GM18508 (cell line): ENCODE data around the gene ADAM8.
"Not testable (repeated sequence)": the region's sequence is repeated elsewhere in the genome, so short reads cannot be mapped to it uniquely, and the experiment has no call there.

Experiments used
- ATAC-seq: cut with Tn5 transposase; IDR thresholded peaks from one replicate; pipeline ENCODE4 v1.9.1; 2021; ENCODE audit warnings: moderate number of reproducible peaks; ENCODE audit not compliant: insufficient read depth, unreplicated experiment

ADAM8 gene

GRCh38 chr10:133270773-133271297 is 5.8 kb downstream of the ADAM8 start:
- no peak for ATAC-seq

DNA sequence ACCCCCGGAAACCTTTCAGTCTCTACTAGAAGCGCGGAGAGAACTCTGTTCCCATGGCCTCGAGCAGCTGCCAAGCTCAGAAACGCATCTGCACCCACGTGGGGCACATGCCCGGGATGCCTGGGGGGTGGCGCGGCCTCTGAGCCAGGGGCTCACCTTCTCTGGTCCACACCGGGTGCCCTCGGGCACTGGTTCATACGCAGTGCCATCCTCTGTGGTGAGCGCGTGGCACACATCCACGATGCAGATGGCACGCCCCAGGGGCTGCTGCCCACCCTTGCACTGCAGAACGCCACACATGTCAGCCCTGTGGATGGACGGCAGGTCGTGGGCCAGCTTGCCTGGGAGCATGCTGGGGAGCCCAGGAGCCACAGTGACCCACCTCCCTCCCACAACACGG is 6.5 kb downstream of the ADAM8 start:
- no peak for ATAC-seq

GRCh38 chr10:133269367-133269766 is 7.3 kb downstream of the ADAM8 start:
- no peak for ATAC-seq

GRCh38 chr10:133268532-133268931 is 8.1 kb downstream of the ADAM8 start:
- no peak for ATAC-seq

- no peak for ATAC-seq
Measured at GRCh38 chr10:133267829-133268228, 8.8 kb downstream of the ADAM8 start.

DNA sequence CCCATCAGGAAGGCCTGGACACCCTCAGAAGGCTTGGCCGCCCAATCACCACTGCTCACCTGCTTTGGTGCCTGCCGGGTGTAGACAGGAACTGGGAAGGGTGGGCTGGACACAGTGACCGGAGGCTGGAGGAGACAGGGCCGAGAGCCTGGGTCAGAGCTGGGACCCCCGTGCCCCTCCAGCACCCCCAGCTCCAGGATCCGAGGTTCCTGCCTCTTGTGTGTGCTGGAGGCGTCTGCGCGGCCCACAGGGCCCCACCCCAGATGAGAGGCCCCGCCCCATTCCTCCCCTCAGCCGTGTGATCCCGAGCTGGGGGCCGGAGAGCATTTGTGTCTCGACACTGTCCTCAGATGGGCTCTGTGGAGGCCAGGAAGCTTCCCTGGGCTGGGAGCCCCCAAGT is 9.4 kb downstream of the ADAM8 start:
- ATAC-seq = no peak

- no peak for ATAC-seq
Measured at GRCh38 chr10:133266056-133266795, 10.4 kb downstream of the ADAM8 start.

GRCh38 chr10:133265052-133265451 is 11.6 kb downstream of the ADAM8 start:
- not testable (repeated sequence) for ATAC-seq

- ATAC-seq = no peak
Measured at GRCh38 chr10:133264461-133264860, 12.2 kb downstream of the ADAM8 start.

DNA sequence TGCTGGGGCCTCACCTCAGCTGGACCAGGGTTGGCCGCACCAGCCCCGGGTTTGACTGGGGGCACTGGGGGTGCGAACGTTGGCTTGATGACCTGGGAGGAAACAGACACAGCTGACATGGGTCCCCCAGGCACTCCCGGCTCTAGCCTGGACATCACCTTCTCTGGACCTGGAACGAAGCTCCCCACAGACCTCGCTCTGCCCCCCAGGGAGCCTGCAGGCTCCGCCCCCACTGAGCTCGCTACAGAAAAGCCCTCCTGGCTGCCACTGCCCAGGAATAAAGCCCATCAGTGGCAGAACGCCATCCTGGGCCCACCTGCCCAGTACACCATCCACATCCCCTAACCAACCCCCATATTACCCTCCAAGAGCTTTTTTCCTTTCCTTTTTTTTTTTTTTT is 13.0 kb downstream of the ADAM8 start:
- ATAC-seq = no peak

GRCh38 chr10:133262696-133263095 is 14.0 kb downstream of the ADAM8 start:
- no peak for ATAC-seq

GRCh38 chr10:133261726-133262325 is 14.8 kb downstream of the ADAM8 start:
- no peak for ATAC-seq

DNA sequence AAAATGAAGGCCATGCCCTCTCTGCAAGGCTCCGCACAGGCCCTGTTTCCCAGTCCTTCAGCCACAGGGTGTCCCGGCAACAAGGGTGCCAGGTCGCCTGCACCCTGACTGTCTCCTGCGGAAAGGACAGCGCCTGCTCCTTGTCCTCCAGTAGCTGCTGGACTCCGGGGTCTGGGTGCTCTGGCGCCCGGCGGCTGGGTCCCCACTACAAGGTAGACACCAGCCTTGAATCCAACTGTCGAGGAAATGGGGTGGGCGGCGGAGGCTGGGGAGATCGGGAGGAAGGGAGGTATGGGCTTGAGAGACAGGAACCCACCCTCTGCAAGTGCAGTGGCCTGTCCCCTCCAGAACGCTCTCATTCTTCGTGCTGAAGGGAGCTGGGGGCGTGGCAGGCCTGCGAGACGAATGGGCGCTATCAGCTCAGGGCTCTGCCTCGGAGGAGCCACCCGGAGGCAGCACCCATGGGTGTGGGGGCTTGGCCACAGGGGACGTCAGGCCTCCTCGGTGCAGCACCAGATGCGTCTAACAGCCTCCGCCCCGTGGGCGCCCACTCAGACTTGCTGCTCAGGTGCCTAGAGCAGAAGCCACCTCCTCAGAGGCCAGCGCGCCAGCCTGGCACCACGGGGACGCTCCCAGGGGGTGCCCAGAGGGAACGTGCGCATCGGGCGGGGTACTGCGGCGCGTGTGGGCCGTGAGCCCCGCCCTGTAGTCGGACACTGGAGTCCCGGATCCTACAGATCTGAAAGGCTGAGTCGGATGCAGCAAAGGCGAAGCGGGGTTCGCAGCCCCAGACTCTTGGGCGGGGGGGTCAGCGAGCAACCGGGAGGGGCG is 15.6 kb downstream of the ADAM8 start:
- no peak for ATAC-seq

DNA sequence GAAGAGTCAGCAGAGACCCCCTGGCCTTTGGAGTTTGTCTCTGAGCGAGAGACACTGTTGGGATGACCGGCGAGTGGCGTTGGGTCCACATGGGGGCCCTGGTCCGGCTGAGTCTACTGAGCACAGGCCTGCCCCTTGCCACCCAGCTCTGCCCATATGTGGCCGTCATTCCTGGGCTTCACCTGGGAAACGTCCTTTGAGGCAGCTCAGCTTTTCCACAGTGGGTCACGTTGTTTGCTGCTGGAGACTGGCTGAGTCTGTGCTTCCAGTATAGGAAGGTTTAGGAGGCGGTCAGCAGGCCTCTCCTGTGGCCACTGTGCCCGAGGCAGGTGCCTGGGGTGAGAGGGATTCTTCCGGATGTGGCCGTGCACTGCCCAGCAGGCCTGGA is 17.1 kb downstream of the ADAM8 start:
- ATAC-seq = no peak

GRCh38 chr10:133258818-133259601 is 17.7 kb downstream of the ADAM8 start:
- ATAC-seq = no peak

DNA sequence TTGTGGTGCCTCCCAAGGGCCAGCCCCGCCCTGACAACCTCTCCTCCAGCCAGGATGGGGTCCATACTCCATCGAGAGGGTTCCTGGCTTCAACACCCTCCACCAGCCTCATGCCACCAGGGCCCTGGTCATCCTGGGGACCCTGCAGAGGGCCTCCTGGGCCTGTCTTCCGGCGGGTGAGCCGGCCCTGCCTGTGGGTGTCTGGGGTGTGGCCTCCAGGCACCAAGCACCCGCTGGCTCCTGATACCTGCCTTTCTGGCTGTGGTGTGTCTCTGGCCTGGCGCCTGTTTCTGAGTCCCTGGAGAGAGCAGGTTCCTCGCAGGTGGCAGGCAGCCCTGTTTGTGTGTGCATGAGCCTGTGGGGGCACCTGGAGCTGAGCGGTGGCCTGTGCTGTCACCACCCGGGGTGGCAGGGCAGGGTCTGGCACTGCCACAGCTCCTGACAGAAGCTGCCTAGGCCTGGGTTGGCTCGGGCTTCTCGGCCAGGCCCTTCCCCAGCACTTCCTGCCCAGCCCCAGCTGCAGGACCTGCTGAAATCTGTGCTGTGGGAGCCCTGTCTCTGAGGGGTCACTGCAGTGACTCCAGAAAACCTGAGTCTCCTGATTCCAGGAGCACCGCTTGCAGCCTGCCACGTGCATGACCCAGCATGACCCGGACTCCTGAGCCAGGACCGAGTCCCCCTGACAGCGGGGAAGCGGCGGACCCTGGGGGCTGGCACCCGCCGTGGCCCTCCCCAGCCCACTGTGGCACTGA is 18.4 kb downstream of the ADAM8 start:
- no peak for ATAC-seq

GRCh38 chr10:133257489-133258065 is 19.1 kb downstream of the ADAM8 start:
- ATAC-seq = no peak

DNA sequence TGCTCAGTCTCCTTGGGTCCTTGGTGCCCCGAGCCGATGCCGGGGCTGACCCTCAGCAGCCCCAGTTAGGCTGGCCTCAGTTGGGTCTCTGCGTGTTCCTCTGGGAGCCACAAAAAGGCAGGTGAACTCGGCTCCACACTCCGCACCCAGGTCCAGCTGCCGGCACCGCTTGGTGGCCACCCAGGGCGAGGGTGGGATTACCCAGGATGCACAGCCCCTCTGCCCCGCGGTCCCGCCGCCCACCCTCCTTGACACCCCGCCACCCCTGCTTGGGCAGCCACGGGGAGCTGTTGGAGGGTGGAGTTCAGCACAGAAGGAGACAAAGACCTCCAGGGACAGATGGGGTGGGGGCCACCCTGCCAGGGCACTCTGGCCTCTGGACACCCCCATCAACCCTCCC is 21.3 kb downstream of the ADAM8 start:
- ATAC-seq = no peak

GRCh38 chr10:133254421-133255120 is 22.1 kb downstream of the ADAM8 start:
- ATAC-seq = no peak
